K562 (cell line): ENCODE measurements around the gene HMX1.

Experiments used
- BCL6 ChIP-seq: fragments of 250-450 bp; sonication (Bioruptor Pico); IDR thresholded peaks from 2 replicates; pipeline ENCODE4 v1.4.0; 2020
- ESRRB ChIP-seq: fragments of 250-450 bp; sonication (Bioruptor Pico); IDR thresholded peaks from 2 replicates; pipeline ENCODE4 v1.5.0; 2020; ENCODE audit warnings: mild to moderate bottlenecking, moderate library complexity, borderline replicate concordance
- MYNN ChIP-seq, 2 experiments: sonication (generic); formaldehyde crosslinking in 1 of 2; IDR thresholded peaks; 2 replicates each; pipeline versions ENCODE4 v1.5.0 to v1.6.1; 2016 to 2020; ENCODE audit warnings: antibody characterized with exemption in 1 of 2, missing genetic modification reagents in 1 of 2
- RAD21 ChIP-seq, 2 experiments: fragments of 250-450 bp in 1 of 2; fragments of 450-650 bp in 1 of 2; sonication (Bioruptor Pico) in 1 of 2; formaldehyde crosslinking in 1 of 2; IDR thresholded peaks in 1 of 2; conservative IDR thresholded peaks in 1 of 2; 2 replicates each; pipeline versions ENCODE4 v1.4.0 to v1.8.0; 2020 to 2022; ENCODE audit warnings: mild to moderate bottlenecking in 2 of 2, moderate library complexity in 1 of 2
- SMARCB1 ChIP-seq: IDR thresholded peaks from 2 replicates; pipeline ENCODE4 v1.6.1; 2011; ENCODE audit warnings: improper control_type of control experiment, low read depth; ENCODE audit not compliant: insufficient read length
- SMARCE1 ChIP-seq: fragments of 450-650 bp; IDR thresholded peaks from 2 replicates; pipeline ENCODE4 v1.7.1; 2016; ENCODE audit warnings: mild to moderate bottlenecking
- SMC3 ChIP-seq: conservative IDR thresholded peaks from 2 replicates; pipeline ENCODE4 v1.6.1; 2011; ENCODE audit warnings: low read depth, low read length, improper control_type of control experiment; ENCODE audit not compliant: insufficient read depth
- SREBF2 ChIP-seq: sonication (generic); formaldehyde crosslinking; IDR thresholded peaks from 2 replicates; pipeline ENCODE4 v1.4.0; 2020; ENCODE audit warnings: mild to moderate bottlenecking, missing genetic modification reagents
- TARDBP ChIP-seq: fragments of 450-650 bp; IDR thresholded peaks from 2 replicates; pipeline ENCODE4 v1.6.1; 2016
- ZBTB8A ChIP-seq: fragments of 450-650 bp; IDR thresholded peaks from 2 replicates; pipeline ENCODE4 v1.6.1; 2018; ENCODE audit warnings: mild to moderate bottlenecking, moderate library complexity; ENCODE audit not compliant: partially characterized antibody
- TF ChIP-seq, protein P1 (sequence below), 3 experiments: IDR thresholded peaks in 2 of 3; conservative IDR thresholded peaks in 1 of 3; 2 replicates each; pipeline ENCODE4 v1.5.1; 2011 to 2012; ENCODE audit warnings: low read length in 3 of 3, mild to moderate bottlenecking in 3 of 3, control low read depth in 2 of 3, improper control_type of control experiment in 1 of 3, inconsistent platforms in 1 of 3, low read depth in 1 of 3, mixed read lengths in 1 of 3, moderate library complexity in 1 of 3; ENCODE audit not compliant: insufficient read depth in 2 of 3
- TF ChIP-seq, protein P2 (sequence below): fragments of 250-450 bp; sonication (Bioruptor Pico); IDR thresholded peaks from 2 replicates; pipeline ENCODE4 v1.4.0; 2020; ENCODE audit warnings: mild to moderate bottlenecking, moderate library complexity
- TF ChIP-seq, protein P3 (sequence below), 2 experiments: IDR thresholded peaks; 2 replicates each; pipeline ENCODE4 v1.6.1; 2011; ENCODE audit warnings: borderline replicate concordance in 1 of 2, control low read depth in 1 of 2, low read depth in 1 of 2, low read length in 1 of 2, mild to moderate bottlenecking in 1 of 2, mixed read lengths in 1 of 2, moderate library complexity in 1 of 2; ENCODE audit not compliant: insufficient read depth in 1 of 2, insufficient read length in 1 of 2, poor library complexity in 1 of 2, severe bottlenecking in 1 of 2; ENCODE audit errors: extremely low read depth in 1 of 2

DNA sequence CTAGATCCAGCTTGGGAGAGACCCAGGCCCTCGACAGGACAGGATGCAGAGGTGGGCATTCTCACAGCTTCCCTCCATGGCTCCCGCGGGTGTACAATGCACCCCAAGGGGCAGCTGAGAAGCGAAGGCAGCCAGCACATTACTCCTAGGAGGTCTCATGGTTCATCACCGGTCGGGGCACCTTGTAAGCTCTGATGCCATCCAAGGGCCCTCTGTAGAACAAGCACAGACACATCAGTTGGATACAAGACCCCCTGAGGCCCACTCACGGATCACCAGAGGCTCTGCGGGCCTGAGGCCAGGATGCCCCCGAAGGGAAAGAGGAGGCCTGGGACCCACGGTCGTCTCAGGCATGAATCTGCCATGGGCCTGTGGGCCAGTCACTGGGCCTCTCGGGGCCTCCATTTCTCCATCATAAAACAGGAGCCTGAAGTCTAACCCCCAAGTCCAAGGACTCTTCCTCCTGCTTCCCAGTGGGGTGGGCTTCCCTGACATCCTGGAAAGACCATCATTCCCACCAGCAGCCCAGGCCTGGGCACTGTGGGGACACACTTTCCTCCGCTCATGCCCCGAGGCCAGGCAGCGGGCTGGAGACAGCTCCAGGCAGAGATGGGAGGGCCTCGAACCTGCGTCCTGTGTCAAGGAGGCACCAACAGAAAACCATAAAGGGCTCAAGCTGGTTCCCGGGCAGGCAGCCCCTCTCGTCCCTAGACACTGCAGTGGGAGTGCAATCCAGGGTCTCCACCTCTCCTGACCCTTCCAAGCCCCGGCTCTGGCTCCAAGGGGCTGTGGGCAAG lies 20.1 kb downstream of the HMX1 start:
- TF ChIP-seq SMARCB1 (no peak), ESRRB (no peak), MYNN (IDR thresholded peaks at IDR 0.05) (no peak), MYNN (CRISPR knock-in tag; IDR thresholded peaks at IDR 0.05) (no peak), TARDBP (no peak), BCL6 (CRISPR knock-in tag) (no peak), SREBF2 (no peak), SMC3 (no peak), SMARCE1 (no peak), RAD21 (CRISPR knock-in tag; conservative IDR thresholded peaks at IDR 0.05 in 1 of 2, IDR thresholded peaks at IDR 0.05 in 1 of 2) (no peak), ZBTB8A (no peak)
- TF ChIP-seq, protein P1, sequence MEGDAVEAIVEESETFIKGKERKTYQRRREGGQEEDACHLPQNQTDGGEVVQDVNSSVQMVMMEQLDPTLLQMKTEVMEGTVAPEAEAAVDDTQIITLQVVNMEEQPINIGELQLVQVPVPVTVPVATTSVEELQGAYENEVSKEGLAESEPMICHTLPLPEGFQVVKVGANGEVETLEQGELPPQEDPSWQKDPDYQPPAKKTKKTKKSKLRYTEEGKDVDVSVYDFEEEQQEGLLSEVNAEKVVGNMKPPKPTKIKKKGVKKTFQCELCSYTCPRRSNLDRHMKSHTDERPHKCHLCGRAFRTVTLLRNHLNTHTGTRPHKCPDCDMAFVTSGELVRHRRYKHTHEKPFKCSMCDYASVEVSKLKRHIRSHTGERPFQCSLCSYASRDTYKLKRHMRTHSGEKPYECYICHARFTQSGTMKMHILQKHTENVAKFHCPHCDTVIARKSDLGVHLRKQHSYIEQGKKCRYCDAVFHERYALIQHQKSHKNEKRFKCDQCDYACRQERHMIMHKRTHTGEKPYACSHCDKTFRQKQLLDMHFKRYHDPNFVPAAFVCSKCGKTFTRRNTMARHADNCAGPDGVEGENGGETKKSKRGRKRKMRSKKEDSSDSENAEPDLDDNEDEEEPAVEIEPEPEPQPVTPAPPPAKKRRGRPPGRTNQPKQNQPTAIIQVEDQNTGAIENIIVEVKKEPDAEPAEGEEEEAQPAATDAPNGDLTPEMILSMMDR (IDR thresholded peaks at IDR 0.05 in 2 of 3, conservative IDR thresholded peaks at IDR 0.05 in 1 of 3; ENCODE audit: insufficient read depth in 2 of 3, low read depth in 1 of 3, low read length in 3 of 3), result no peak
- TF ChIP-seq, protein P2, sequence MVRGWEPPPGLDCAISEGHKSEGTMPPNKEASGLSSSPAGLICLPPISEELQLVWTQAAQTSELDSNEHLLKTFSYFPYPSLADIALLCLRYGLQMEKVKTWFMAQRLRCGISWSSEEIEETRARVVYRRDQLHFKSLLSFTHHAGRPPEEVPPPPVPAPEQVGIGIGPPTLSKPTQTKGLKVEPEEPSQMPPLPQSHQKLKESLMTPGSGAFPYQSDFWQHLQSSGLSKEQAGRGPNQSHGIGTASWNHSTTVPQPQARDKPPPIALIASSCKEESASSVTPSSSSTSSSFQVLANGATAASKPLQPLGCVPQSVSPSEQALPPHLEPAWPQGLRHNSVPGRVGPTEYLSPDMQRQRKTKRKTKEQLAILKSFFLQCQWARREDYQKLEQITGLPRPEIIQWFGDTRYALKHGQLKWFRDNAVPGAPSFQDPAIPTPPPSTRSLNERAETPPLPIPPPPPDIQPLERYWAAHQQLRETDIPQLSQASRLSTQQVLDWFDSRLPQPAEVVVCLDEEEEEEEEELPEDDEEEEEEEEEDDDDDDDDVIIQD (CRISPR knock-in tag), result no peak
- TF ChIP-seq, protein P3, sequence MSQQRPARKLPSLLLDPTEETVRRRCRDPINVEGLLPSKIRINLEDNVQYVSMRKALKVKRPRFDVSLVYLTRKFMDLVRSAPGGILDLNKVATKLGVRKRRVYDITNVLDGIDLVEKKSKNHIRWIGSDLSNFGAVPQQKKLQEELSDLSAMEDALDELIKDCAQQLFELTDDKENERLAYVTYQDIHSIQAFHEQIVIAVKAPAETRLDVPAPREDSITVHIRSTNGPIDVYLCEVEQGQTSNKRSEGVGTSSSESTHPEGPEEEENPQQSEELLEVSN (IDR thresholded peaks at IDR 0.05; ENCODE audit: borderline replicate concordance in 1 of 2, extremely low read depth in 1 of 2, insufficient read depth in 1 of 2, insufficient read length in 1 of 2, low read depth in 1 of 2, low read length in 1 of 2, poor library complexity in 1 of 2, severe bottlenecking in 1 of 2), result no peak
